Measurements from ENCODE around the gene ENGASE. TPM values are rescaled to one million over a fixed set of nuclear protein-coding genes. Genes with fewer than 3 reads are reported as not detected.
A peak's percentile ranks its signal among the peaks of the same experiment; 100 is the strongest.

Gene ENGASE
- total and polyA plus RNA-seq, 9 of the 15 experiments (the other 6 are each of a cell fraction or from before 2014, with no cell fraction given) = 0.06 to 45.5 (median 13.9) TPM

DNA sequence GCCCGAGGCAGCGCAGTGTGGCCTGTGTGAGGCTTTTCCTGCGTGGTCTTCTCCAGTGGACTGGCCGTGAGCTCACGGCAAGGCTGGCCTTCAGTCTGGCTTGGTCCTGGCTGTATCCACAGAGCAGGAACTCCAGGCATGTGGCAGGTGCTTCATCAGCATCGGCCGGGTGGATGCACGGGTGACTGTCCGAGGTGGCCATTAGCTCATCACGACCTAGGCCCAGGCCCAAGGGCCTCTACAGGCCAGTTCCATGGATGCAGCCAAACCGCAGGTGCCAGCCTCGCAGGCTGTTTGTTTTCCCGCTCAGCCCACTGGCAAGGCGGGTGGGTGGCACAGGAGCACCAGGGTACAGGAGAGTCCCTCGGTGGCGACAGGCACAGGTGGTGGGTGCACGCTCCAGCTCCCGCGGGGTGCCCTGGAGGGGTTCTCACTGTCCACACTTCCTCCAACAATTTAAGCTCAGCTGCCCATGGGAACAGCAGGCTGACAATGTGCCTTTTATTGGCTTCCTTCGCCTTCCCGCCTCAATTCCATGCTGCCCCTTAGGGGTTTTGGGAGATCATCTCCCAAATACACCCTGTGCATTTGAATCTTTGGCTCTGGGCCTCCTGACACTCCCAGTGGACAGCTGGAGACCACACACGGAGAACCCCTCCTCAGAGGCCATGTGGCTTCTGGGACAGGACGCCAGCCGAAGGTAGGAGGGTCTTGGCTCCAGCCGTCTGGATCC, 33.0 kb downstream of the ENGASE start:
- Histone ChIP-seq H3K27ac (ENCODE audit: extremely low read depth, low read depth, low read length) (no peak overlapping the region), H4K20me1 (replicated peaks; ENCODE audit: control insufficient read depth, insufficient read depth, low read length) (peaks cover 33% of the 10 kb centered on the region), H2AFZ (ENCODE audit: low read depth, low read length) (no peak overlapping the region), H3K4me1 (replicated peaks in 1 of 2; ENCODE audit: control insufficient read depth in 2 of 2, insufficient read depth in 2 of 2, low read length in 2 of 2) (peaks cover 0 to 17% of the 10 kb centered on the region in 2 experiments; a peak in 1 of 5 replicates), H3K79me2 (ENCODE audit: control insufficient read depth, insufficient read depth, low read length) (no peaks in the 10 kb centered on the region), H3K4me3 (no peak overlapping the region), H3K36me3 (ENCODE audit: control insufficient read depth, insufficient read depth, low read length) (no peaks in the 10 kb centered on the region), H3K9ac (ENCODE audit: insufficient read depth in 1 of 2, low read depth in 2 of 2, low read length in 2 of 2) (no peak overlapping the region), H3K27me3 (ENCODE audit: control insufficient read depth in 2 of 2, insufficient read depth in 2 of 2, low read length in 2 of 2) (peaks cover 20 to 94% of the 10 kb centered on the region in 2 experiments), H3K9me3 (replicated peaks; ENCODE audit: control insufficient read depth, insufficient read depth, low read depth, low read length) (no peaks in the 10 kb centered on the region), H3K4me2 (ENCODE audit: insufficient read depth, low read length) (no peak overlapping the region), H3K9me1 (ENCODE audit: control insufficient read depth, insufficient read depth, low read length) (no peaks in the 10 kb centered on the region)
- DNase-seq (ENCODE audit: extremely low read depth in 1 of 4, low spot score in 3 of 4) (no peak), FAIRE-seq (no peak), ATAC-seq (peak; percentile 23; the same call in 1 of the 3 replicates)
- TF ChIP-seq, protein P1, sequence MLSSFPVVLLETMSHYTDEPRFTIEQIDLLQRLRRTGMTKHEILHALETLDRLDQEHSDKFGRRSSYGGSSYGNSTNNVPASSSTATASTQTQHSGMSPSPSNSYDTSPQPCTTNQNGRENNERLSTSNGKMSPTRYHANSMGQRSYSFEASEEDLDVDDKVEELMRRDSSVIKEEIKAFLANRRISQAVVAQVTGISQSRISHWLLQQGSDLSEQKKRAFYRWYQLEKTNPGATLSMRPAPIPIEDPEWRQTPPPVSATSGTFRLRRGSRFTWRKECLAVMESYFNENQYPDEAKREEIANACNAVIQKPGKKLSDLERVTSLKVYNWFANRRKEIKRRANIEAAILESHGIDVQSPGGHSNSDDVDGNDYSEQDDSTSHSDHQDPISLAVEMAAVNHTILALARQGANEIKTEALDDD (IDR thresholded peaks at IDR 0.05) = no peak
- no peak for TF ChIP-seq SRSF1 (IDR thresholded peaks at IDR 0.05; ENCODE audit: low read depth, low read length)
- no peak for TF ChIP-seq GATAD2B (IDR thresholded peaks at IDR 0.05; ENCODE audit: borderline replicate concordance)
- WGBS (ENCODE audit: insufficient coverage, low coverage, missing lambda C conversion rate) = under 1% methylated on average over 25 of the region's 25 CpGs
- POLR2A ChIA-PET = interaction anchor here (0.6 kb wide), 1 partner anchor 62 kb away, joined by 3 read pairs; no protein-coding TSS in a partner anchor
- BruUV-seq (replicated peaks) = no TSS peak
- in situ Hi-C loops (cut with MboI) (no loop called here), intact Hi-C loops (cut with micrococcal nuclease) (no loop called here)
- CTCF ChIA-PET (ENCODE audit: low intra/inter-chr PET ratio) = no interaction called here
